ENCODE measurements around the gene MTMR1. TPM values are rescaled to one million over a fixed set of nuclear protein-coding genes. Genes with fewer than 3 reads are reported as not detected.

MTMR1 gene
- total RNA-seq, 1 donor from 2014 or later, result 42.8 TPM

DNA sequence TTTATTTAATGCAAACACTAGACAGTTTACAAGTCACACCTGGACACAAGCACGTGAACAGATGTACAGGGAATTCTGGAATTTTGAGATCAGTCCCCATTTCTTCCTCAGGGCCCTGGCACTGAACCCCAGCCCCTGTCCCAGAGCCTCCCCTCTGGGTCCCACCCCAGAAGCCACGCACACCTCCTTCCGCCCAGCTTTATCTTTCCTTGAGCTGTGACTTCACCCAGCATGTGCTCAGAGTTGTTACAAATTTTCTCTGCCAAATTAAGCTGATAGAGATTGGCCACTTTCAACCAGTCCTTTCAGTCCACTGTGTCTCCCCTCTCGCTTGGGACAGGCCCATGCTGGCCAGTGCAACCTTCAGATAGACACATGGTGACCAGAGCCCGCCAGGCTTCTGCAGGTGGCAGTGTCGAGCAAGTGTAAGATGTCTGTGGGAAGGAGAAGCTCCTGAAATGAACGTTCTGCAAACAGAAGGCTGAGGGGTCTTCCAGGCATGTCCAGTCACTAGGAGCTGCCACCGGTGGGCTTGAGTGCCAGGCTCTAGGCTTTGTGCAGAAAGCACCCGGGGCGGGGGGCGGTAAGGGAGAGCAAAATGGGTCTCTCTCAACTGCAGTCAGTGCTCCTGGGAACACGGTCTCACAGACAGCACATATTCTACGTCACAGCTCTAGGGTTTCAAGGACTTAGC, 73.3 kb downstream of the MTMR1 start:
- H3K4me1 ChIP-seq (ENCODE audit: control insufficient read depth in 3 of 3, insufficient read depth in 3 of 3, low read length in 3 of 3), result peaks cover 0 to 14% (median 4%) of the 10 kb centered on the region in 3 donors
- H3K27me3 ChIP-seq (ENCODE audit: control insufficient read depth in 3 of 3, insufficient read depth in 3 of 3, low read length in 3 of 3), result no peaks in the 10 kb centered on the region
- H3K36me3 ChIP-seq (ENCODE audit: control insufficient read depth in 3 of 3, insufficient read depth in 3 of 3, low read length in 3 of 3), result peaks cover 4 to 20% (median 8%) of the 10 kb centered on the region in 3 donors
- no peak overlapping the region for H3K27ac ChIP-seq (ENCODE audit: low read depth, low read length)
- no peak overlapping the region for H3K4me3 ChIP-seq (ENCODE audit: low read length in 3 of 3)
- H3K9me3 ChIP-seq (ENCODE audit: control insufficient read depth in 3 of 3, low read length in 3 of 3), result no peaks in the 10 kb centered on the region
- no peak overlapping the region for H3K9ac ChIP-seq (ENCODE audit: low read depth in 1 of 3, low read length in 3 of 3)

- peaks cover 4 to 20% (median 8%) of the 10 kb centered on the region in 3 donors for H3K36me3 ChIP-seq (ENCODE audit: control insufficient read depth in 3 of 3, insufficient read depth in 3 of 3, low read length in 3 of 3)
- H3K9me3 ChIP-seq (ENCODE audit: control insufficient read depth in 3 of 3, low read length in 3 of 3), result no peaks in the 10 kb centered on the region
- no peak overlapping the region for H3K27ac ChIP-seq (ENCODE audit: low read depth, low read length)
- H3K9ac ChIP-seq (ENCODE audit: low read depth in 1 of 3, low read length in 3 of 3), result no peak overlapping the region
- no peaks in the 10 kb centered on the region for H3K27me3 ChIP-seq (ENCODE audit: control insufficient read depth in 3 of 3, insufficient read depth in 3 of 3, low read length in 3 of 3)
- no peak overlapping the region for H3K4me3 ChIP-seq (ENCODE audit: low read length in 3 of 3)
- peaks cover 0 to 14% (median 4%) of the 10 kb centered on the region in 3 donors for H3K4me1 ChIP-seq (ENCODE audit: control insufficient read depth in 3 of 3, insufficient read depth in 3 of 3, low read length in 3 of 3)
Measured at GRCh38 chrX:150767045-150767395, 73.8 kb downstream of the MTMR1 start.

DNA sequence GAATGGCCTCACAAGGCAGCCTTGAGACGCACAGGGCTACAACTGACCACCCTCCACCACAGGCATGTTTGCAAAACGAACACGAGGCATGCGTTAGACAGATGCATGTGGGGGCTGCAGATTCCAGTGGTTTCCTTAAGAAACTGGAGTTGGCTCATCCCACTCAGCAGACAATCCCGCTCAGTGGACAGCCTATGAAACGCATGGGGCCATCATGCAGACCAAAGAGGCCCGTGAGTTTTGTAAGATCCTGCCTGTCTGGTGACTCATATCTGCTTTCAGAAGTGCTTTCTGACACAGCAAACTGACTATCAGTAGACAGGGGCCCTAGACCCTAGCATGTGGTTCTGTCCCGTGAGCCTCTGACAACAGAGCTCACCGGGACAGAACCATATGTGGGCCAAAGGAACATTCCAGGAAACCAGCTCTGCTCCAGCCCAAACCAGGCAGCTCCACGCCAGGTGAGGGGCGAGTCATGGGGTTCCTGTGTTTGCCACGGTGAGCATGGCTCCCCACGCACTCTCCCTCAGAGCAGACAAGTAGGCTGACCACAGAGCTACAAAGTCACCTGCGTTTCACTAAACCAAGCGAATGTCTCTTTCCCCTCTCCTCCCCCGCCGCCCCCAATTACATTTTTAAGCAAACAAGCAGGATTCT, 74.4 kb downstream of the MTMR1 start:
- H3K4me3 ChIP-seq (ENCODE audit: low read length in 3 of 3), result no peak overlapping the region
- no peaks in the 10 kb centered on the region for H3K27me3 ChIP-seq (ENCODE audit: control insufficient read depth in 3 of 3, insufficient read depth in 3 of 3, low read length in 3 of 3)
- H3K27ac ChIP-seq (ENCODE audit: low read depth, low read length), result no peak overlapping the region
- H3K9ac ChIP-seq (ENCODE audit: low read depth in 1 of 3, low read length in 3 of 3), result no peak overlapping the region
- peaks cover 0 to 14% (median 4%) of the 10 kb centered on the region in 3 donors for H3K4me1 ChIP-seq (ENCODE audit: control insufficient read depth in 3 of 3, insufficient read depth in 3 of 3, low read length in 3 of 3)
- H3K36me3 ChIP-seq (ENCODE audit: control insufficient read depth in 3 of 3, insufficient read depth in 3 of 3, low read length in 3 of 3), result peaks cover 6 to 20% (median 8%) of the 10 kb centered on the region in 3 donors
- no peaks in the 10 kb centered on the region for H3K9me3 ChIP-seq (ENCODE audit: control insufficient read depth in 3 of 3, low read length in 3 of 3)

- H3K4me3 ChIP-seq (ENCODE audit: low read length in 3 of 3), result no peak overlapping the region
- peaks cover 6 to 20% (median 8%) of the 10 kb centered on the region in 3 donors for H3K36me3 ChIP-seq (ENCODE audit: control insufficient read depth in 3 of 3, insufficient read depth in 3 of 3, low read length in 3 of 3)
- H3K4me1 ChIP-seq (ENCODE audit: control insufficient read depth in 3 of 3, insufficient read depth in 3 of 3, low read length in 3 of 3), result peaks cover 0 to 14% (median 4%) of the 10 kb centered on the region in 3 donors
- H3K9me3 ChIP-seq (ENCODE audit: control insufficient read depth in 3 of 3, low read length in 3 of 3), result no peaks in the 10 kb centered on the region
- no peaks in the 10 kb centered on the region for H3K27me3 ChIP-seq (ENCODE audit: control insufficient read depth in 3 of 3, insufficient read depth in 3 of 3, low read length in 3 of 3)
- no peak overlapping the region for H3K9ac ChIP-seq (ENCODE audit: low read depth in 1 of 3, low read length in 3 of 3)
- H3K27ac ChIP-seq (ENCODE audit: low read depth, low read length), result no peak overlapping the region
Measured at GRCh38 chrX:150768132-150768485, 74.9 kb downstream of the MTMR1 start.

DNA sequence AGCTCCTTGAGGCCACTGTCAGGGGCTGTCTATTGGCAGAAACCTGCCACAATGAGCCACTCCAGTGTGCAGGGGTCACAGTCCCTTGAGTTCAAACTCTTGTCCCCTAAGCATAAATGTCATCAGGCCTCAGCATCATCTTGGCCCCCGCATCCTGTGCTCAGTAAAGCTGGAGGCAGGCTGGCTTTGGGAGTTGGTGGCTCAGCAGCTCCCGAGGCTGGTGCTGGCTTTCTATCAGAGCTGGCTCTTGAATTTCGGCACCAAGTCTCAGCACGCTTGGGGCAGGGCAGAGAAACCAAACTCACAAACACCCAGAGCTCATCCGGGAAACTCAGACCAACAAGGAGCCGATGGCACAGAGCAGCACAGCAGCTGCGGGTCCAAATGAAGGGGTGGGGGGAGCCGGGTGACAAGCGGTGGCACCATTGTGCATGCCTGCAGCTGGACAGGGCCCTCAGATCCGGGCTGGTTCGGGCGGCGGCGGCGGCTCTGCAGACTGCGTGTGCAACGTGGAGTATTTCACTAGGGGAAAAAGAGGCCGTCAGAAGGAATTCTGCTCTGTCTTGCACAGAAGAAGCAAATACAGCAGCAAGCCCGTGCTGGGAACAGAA, 75.5 kb downstream of the MTMR1 start:
- H3K4me1 ChIP-seq (ENCODE audit: control insufficient read depth in 3 of 3, insufficient read depth in 3 of 3, low read length in 3 of 3), result peaks cover 0 to 8% (median 6%) of the 10 kb centered on the region in 3 donors
- H3K4me3 ChIP-seq (ENCODE audit: low read length in 3 of 3), result no peak overlapping the region
- no peaks in the 10 kb centered on the region for H3K27me3 ChIP-seq (ENCODE audit: control insufficient read depth in 3 of 3, insufficient read depth in 3 of 3, low read length in 3 of 3)
- H3K36me3 ChIP-seq (ENCODE audit: control insufficient read depth in 3 of 3, insufficient read depth in 3 of 3, low read length in 3 of 3), result peaks cover 6 to 20% (median 8%) of the 10 kb centered on the region in 3 donors
- no peak overlapping the region for H3K9ac ChIP-seq (ENCODE audit: low read depth in 1 of 3, low read length in 3 of 3)
- no peak overlapping the region for H3K27ac ChIP-seq (ENCODE audit: low read depth, low read length)
- no peaks in the 10 kb centered on the region for H3K9me3 ChIP-seq (ENCODE audit: control insufficient read depth in 3 of 3, low read length in 3 of 3)

GRCh38 chrX:150769408-150769807, 76.2 kb downstream of the MTMR1 start:
- no peak overlapping the region for H3K9ac ChIP-seq (ENCODE audit: low read depth in 1 of 3, low read length in 3 of 3)

DNA sequence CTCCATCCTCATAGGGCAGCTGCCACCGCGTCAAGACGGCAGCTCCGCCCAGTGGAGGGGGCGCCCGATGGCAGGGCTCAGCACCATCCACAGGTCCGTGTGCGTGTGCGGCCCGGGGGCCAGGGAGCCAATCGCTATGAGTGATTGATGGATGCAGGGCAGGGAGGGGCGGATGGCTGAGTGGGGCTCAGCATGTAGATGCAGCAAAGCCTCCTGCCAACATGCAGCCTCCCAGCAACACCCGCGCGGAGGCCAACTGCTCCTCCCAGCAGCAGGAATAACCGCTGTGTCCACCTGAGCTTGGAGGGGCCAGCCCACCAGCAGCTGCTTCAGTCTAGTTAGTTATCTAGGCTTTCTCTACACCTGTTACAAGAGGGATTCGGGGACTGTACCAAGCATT, 77.4 kb downstream of the MTMR1 start:
- Histone ChIP-seq H3K9ac (ENCODE audit: low read depth in 1 of 3, low read length in 3 of 3) (no peak overlapping the region), H3K9me3 (ENCODE audit: control insufficient read depth in 3 of 3, low read length in 3 of 3) (no peaks in the 10 kb centered on the region), H3K36me3 (ENCODE audit: control insufficient read depth in 3 of 3, insufficient read depth in 3 of 3, low read length in 3 of 3) (peaks cover 9 to 30% (median 16%) of the 10 kb centered on the region in 3 donors), H3K27ac (ENCODE audit: low read depth, low read length) (no peak overlapping the region), H3K27me3 (ENCODE audit: control insufficient read depth in 3 of 3, insufficient read depth in 3 of 3, low read length in 3 of 3) (no peaks in the 10 kb centered on the region), H3K4me3 (ENCODE audit: low read length in 3 of 3) (no peak overlapping the region), H3K4me1 (ENCODE audit: control insufficient read depth in 3 of 3, insufficient read depth in 3 of 3, low read length in 3 of 3) (peaks cover 0 to 7% (median 6%) of the 10 kb centered on the region in 3 donors)

More at GRCh38 chrX:150769408-150769807, 76.2 kb downstream of the MTMR1 start:
- Histone ChIP-seq H3K27ac (ENCODE audit: low read depth, low read length) (no peak overlapping the region), H3K36me3 (ENCODE audit: control insufficient read depth in 3 of 3, insufficient read depth in 3 of 3, low read length in 3 of 3) (peaks cover 8 to 22% (median 9%) of the 10 kb centered on the region in 3 donors), H3K27me3 (ENCODE audit: control insufficient read depth in 3 of 3, insufficient read depth in 3 of 3, low read length in 3 of 3) (no peaks in the 10 kb centered on the region), H3K4me1 (ENCODE audit: control insufficient read depth in 3 of 3, insufficient read depth in 3 of 3, low read length in 3 of 3) (peaks cover 0 to 7% (median 6%) of the 10 kb centered on the region in 3 donors), H3K9me3 (ENCODE audit: control insufficient read depth in 3 of 3, low read length in 3 of 3) (no peaks in the 10 kb centered on the region), H3K4me3 (ENCODE audit: low read length in 3 of 3) (no peak overlapping the region)

- H3K27me3 ChIP-seq (ENCODE audit: control insufficient read depth in 3 of 3, insufficient read depth in 3 of 3, low read length in 3 of 3), result no peaks in the 10 kb centered on the region
- peaks cover 0 to 7% (median 6%) of the 10 kb centered on the region in 3 donors for H3K4me1 ChIP-seq (ENCODE audit: control insufficient read depth in 3 of 3, insufficient read depth in 3 of 3, low read length in 3 of 3)
- no peak overlapping the region for H3K27ac ChIP-seq (ENCODE audit: low read depth, low read length)
- H3K4me3 ChIP-seq (ENCODE audit: low read length in 3 of 3), result no peak overlapping the region
- no peaks in the 10 kb centered on the region for H3K9me3 ChIP-seq (ENCODE audit: control insufficient read depth in 3 of 3, low read length in 3 of 3)
- H3K36me3 ChIP-seq (ENCODE audit: control insufficient read depth in 3 of 3, insufficient read depth in 3 of 3, low read length in 3 of 3), result peaks cover 10 to 30% (median 20%) of the 10 kb centered on the region in 3 donors
- no peak overlapping the region for H3K9ac ChIP-seq (ENCODE audit: low read depth in 1 of 3, low read length in 3 of 3)
Measured at GRCh38 chrX:150771116-150771515, 77.9 kb downstream of the MTMR1 start.

DNA sequence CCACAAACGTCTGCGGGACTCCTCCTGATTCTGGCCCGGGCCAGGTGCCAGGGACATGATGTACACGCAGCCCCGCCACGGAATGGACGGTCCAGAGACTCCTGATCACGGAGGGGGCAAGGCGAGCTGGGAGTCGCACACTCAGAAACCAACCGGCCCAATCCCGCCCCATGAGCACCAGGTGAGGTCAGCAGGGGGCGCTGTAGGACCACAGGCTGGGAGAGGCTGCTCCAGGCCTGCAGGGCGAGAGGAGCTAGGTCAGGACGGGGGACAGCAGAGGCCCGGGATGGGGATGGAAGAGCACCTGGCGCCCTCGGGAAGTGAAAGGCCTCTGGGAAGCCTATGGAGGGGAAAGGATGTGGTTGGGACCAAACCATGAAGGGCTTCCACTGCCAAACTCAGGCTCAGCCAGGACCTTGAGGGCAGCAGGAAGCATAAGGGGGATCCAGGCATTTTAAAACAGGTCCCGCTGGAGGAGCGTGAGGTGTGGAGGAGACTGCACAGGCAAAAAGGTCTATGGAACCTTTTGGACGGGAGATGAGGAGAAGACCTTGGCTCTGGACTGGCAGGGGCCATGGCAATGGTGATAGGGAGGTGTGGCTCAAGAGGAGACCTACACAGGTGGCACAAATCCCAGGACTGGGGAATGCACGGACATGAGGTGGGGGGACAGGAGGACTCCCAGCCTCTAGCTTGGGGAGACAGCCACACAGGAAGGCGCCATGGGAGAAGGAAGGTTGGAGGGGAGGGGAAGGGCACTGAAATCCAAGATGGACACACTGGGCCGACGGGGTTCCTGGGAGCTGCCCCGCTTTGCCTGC, 79.2 kb downstream of the MTMR1 start:
- peaks cover 0 to 2% (median 2%) of the 10 kb centered on the region in 3 donors for H3K4me1 ChIP-seq (ENCODE audit: control insufficient read depth in 3 of 3, insufficient read depth in 3 of 3, low read length in 3 of 3)
- no peaks in the 10 kb centered on the region for H3K9me3 ChIP-seq (ENCODE audit: control insufficient read depth in 3 of 3, low read length in 3 of 3)
- H3K9ac ChIP-seq (ENCODE audit: low read depth in 1 of 3, low read length in 3 of 3), result no peak overlapping the region
- H3K27ac ChIP-seq (ENCODE audit: low read depth, low read length), result no peak overlapping the region
- peaks cover 10 to 30% (median 21%) of the 10 kb centered on the region in 3 donors for H3K36me3 ChIP-seq (ENCODE audit: control insufficient read depth in 3 of 3, insufficient read depth in 3 of 3, low read length in 3 of 3)
- no peak overlapping the region for H3K4me3 ChIP-seq (ENCODE audit: low read length in 3 of 3)
- H3K27me3 ChIP-seq (ENCODE audit: control insufficient read depth in 3 of 3, insufficient read depth in 3 of 3, low read length in 3 of 3), result no peaks in the 10 kb centered on the region

All from skeletal muscle tissue (tissue), 4 donors.